ENCODE measurements around the gene DYNLT2B. TPM values are rescaled to one million over a fixed set of nuclear protein-coding genes. Genes with fewer than 3 reads are reported as not detected.
"Not testable (repeated sequence)": the region's sequence is repeated elsewhere in the genome, so short reads cannot be mapped to it uniquely, and the experiment has no call there.

The DYNLT2B gene
- total RNA-seq, 1 donor from 2014 or later, result 4.0 TPM

DNA sequence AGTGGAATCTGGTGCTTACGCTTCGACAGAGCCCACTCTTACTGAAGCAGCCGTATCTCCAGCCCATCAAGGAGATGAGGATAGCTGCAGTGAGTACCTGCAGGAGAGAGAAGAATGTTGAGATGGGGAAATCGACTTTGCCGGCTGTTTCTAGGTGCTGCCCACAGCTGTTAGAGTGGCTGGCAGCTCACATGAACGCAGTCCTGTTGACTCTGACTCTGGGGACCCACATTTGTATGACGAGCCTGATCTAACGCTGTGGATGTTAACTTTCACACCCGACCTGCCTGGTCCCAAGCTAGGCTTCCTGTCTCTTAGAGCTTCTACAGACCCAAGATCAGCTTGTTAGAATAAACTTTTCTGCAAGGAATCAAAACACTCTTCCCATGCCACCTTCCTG lies 8.9 kb upstream of the DYNLT2B start:
- no peak for DNase-seq (ENCODE audit: low spot score)

DNA sequence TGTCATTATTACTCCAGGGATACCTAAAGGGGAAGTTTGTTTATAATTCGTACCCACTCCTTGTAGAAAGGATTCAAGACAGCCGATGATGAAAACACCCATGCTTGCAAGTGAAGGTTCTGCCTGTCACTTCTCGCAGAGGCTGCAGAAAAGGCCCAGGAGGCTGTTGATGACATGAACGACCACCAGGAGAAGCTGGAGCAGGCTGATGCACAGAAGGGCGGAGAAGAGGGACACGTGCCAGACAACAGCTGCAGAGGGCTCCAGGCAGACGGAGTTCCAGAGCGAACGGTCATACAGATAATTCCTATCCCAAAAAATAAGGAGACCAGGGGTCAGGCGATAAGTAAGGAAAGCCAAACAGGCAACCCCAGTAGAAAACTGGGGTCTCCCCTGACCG lies 5.7 kb upstream of the DYNLT2B start:
- DNase-seq (ENCODE audit: low spot score), result no peak

- DNase-seq (ENCODE audit: low spot score), result no peak
These were observed 5.0 kb upstream of the DYNLT2B start for GRCh38 chr3:196323016-196323415.

- no peak for DNase-seq (ENCODE audit: low spot score)
These were observed 3.1 kb upstream of the DYNLT2B start for GRCh38 chr3:196321162-196321561.

- no peak for DNase-seq (ENCODE audit: low spot score)
These were observed 2.1 kb upstream of the DYNLT2B start for GRCh38 chr3:196320137-196320536.

GRCh38 chr3:196316799-196317686 lies 997 bp downstream of the DYNLT2B start:
- not testable (repeated sequence) for DNase-seq (ENCODE audit: low spot score)

- DNase-seq (ENCODE audit: low spot score), result no peak
These were observed 2.2 kb downstream of the DYNLT2B start for GRCh38 chr3:196315821-196316220.

DNA sequence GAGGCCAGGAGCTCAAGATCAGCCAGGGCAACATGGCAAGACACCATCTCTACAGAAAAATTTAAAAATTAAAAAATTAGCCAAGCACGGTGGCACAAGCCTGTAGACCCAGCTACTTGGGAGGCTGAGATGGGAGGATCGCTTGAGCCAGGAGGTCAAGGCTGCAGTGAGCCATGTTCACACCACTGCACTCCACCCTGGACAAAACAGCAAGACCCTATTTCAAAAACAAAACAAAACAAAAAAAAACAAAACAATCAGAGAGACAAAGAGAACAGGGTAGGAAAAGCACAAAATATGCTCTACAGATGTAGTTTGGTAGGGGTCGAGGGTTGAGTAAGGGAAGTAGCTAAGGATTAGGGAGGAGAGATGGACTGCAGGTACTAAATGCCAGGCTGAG lies 3.4 kb downstream of the DYNLT2B start:
- no peak for DNase-seq (ENCODE audit: low spot score)

DNA sequence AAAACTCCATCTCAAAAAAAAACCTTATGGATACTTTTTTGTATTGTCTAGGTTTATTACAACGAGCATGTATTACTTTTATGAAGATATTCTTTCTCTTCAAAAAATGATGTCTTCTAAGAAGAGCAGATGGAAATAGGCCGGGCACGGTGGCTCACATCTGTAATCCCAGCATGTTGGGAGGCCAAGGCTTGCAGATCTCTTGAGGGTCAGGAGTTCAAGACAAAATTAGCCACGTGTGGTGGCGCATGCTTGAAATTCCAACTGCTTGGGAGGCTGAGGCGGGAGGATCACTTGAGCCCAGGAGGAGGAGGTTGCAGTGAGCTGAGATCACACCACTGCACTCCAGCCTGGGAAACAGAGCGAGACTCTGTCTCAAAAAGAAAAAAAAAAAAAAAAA lies 4.0 kb downstream of the DYNLT2B start:
- not testable (repeated sequence) for DNase-seq (ENCODE audit: low spot score)

- not testable (repeated sequence) for DNase-seq (ENCODE audit: low spot score)
These were observed 15.1 kb downstream of the DYNLT2B start for GRCh38 chr3:196302960-196303359.

GRCh38 chr3:196302551-196302950 lies 15.5 kb downstream of the DYNLT2B start:
- DNase-seq (ENCODE audit: low spot score), result not testable (repeated sequence)

DNA sequence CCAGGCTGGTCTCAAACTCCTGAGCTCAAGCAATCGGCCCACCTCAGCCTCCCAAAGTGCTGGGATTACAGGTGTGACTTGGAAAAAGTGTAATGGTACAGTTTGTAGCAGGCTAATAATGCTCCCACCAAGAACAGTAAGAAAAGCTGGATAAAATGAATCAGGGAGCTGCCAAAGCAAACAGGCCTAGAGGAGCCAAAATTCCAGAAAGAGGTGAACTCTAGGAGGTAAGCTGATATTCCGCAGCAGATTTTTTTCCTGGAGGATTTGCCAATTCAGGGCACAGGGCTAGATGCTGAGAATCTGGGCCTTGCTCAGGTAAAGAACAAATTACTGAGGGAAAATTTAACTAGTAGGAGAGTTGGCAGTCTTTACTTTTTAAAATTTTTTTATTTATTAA lies 19.5 kb downstream of the DYNLT2B start:
- DNase-seq (ENCODE audit: low spot score), result no peak

DNA sequence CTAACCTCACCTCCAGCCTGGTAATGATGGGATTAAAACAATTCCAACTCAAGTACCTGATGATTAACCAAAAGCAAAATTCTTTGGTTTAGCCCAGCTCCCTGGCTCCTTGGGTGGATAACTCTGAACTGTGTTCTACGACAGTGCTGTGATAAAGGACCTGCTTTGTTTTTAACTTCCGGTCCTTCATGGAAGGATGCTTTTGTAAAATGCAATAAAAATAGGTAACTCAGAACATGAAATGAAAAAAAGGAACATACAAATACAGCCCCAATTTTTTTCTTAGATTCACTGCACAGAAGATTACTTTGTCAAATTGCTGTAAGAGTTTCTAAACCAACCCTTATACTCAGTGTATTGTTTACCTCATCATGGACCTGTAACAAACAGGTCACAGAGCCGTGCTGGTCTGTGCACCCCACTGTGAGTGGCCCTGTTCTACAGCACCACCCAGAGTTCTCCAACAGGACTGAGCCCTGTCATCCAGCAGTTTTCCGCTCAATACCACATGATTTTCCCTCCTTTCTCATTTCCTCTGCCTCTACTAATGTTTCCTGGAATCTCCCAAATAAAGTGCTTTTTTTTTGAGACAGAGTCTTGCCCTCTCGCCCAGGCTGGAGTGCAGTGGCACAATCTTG lies 25.6 kb downstream of the DYNLT2B start:
- DNase-seq (ENCODE audit: low spot score), result no peak

DNA sequence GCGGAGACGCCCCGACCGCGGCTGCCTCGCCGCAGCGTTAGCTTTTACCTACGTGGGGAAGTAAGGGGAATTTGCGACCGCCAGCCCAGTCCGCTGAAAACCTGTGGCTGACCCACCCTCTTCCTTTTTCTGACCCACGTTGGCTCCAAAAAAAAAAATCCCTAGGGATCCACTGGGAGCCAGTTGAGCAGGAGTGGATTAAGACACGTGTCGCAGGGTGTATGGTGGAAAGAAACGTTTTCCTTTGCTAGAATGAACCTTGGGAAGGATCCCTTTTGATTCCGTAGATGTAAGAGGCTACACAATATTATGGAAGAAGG lies 29.9 kb downstream of the DYNLT2B start:
- DNase-seq (ENCODE audit: low spot score), result no peak

GRCh38 chr3:196287440-196288140 lies 30.4 kb downstream of the DYNLT2B start, which contains the start of gene PCYT1A:
Gene PCYT1A, minus strand, starts transcription at chr3:196287726. Its CDS starts 17,195 bp downstream, at chr3:196270531.
- peak; percentile 96 for DNase-seq (ENCODE audit: low spot score)

DNA sequence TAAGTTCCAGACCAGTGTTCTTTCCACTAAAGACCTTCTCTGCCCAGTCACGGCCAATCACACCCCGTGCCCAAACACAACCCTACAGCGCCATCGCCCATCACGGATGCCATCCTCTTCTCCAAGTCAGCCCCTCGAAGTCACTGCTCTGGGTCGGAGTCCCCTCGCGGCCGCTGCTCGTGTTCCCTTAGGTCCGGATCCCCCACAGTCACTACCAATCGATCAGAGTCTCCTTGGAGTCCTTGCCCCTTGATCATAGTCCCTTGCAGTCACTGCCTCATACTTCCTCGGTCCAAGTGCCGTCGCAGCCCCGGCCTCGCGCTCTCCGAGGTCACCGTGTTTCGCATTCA lies 31.0 kb downstream of the DYNLT2B start:
- no peak for DNase-seq (ENCODE audit: low spot score)

GRCh38 chr3:196284396-196284795 lies 33.6 kb downstream of the DYNLT2B start:
- no peak for DNase-seq (ENCODE audit: low spot score)

DNA sequence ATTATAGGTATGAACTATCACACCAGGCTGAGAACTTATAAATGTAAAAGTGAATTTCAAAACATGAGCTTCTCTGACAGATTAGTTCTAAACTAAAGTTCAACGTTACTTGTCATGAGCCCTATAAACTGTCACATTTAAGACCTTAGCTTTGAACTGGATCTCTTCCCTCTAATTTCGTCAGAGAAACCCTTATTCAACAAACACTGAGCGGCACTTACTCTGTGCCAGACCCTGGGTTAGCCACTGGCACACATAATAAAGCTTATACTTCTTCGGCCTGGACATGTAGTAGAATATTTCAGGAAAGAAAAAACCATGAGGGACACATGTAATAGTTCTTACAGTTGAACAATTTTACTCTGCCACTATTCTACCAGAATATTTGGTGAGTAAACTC lies 36.1 kb downstream of the DYNLT2B start:
- DNase-seq (ENCODE audit: low spot score), result no peak

- no peak for DNase-seq (ENCODE audit: low spot score)
These were observed 37.2 kb downstream of the DYNLT2B start for GRCh38 chr3:196280689-196281440.

DNA sequence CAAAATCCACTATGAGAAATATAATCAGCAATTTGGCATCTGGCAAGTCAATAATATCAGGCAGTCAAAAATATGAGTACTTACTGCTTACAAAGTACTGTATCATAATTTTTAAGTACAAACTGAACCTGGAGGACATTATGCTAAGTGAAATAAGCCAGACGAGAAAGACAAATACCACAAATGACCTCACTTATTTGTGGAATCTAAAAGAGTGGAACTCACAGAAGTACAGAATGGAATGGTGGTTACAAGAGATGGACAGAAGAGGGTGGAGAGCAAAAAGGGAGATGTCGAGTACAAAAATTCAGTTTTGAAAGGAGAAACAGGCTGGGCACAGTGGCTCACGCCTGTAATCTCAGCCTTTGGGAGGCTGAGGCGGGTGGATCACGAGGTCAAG lies 42.9 kb downstream of the DYNLT2B start:
- no peak for DNase-seq (ENCODE audit: low spot score)

GRCh38 chr3:196274585-196274984 lies 43.5 kb downstream of the DYNLT2B start:
- no peak for DNase-seq (ENCODE audit: low spot score)
